ENCODE results near the gene CEP170B.

- TF ChIP-seq CTCF (IDR thresholded peaks at IDR 0.05): no peak
- TF ChIP-seq POLR2A (IDR thresholded peaks at IDR 0.05): no peak
- no peak for TF ChIP-seq POLR2AphosphoS5 (IDR thresholded peaks at IDR 0.05)
Measured at GRCh38 chr14:104940526-104941150, 75.6 kb downstream of the CEP170B start.
